Measurements from ENCODE around the gene KBTBD13. TPM values are rescaled to one million over a fixed set of nuclear protein-coding genes. Genes with fewer than 3 reads are reported as not detected.

KBTBD13 gene
- polyA plus RNA-seq, 1 donor (not counting 4 experiments of a cell fraction or from before 2014, with no cell fraction given) = not detected

DNA sequence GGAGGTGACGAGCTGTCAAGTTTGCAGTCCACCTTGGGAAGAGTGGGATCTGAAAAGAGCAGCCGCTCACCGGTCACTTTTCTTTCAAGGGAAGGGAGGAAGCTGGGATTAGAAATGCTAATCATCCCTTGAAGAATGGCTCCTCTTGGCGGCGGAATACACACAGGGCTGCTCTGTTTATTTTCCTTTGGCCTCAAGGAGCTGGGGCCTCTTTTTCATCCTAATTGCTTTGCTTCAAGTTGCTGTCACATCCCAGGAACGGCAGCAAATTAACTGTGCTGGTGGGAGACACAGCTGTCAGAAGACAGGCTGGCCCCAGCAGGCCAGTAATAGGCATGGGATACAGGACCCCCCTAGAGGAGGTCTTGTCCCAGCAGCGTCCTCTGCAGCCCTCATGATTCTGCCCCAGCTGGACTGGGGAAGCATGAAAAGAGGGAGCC lies 6.7 kb downstream of the KBTBD13 start:
- dilution Hi-C loops (cut with MboI; ENCODE audit: extremely low pct_ligation_motif_present, low sequenced_read_pairs) = no loop called here
- no peak for FAIRE-seq
- peaks cover 4% of the 10 kb centered on the region for H3K4me1 ChIP-seq (ENCODE audit: control insufficient read depth, extremely low read depth, insufficient read depth, low read length)

DNA sequence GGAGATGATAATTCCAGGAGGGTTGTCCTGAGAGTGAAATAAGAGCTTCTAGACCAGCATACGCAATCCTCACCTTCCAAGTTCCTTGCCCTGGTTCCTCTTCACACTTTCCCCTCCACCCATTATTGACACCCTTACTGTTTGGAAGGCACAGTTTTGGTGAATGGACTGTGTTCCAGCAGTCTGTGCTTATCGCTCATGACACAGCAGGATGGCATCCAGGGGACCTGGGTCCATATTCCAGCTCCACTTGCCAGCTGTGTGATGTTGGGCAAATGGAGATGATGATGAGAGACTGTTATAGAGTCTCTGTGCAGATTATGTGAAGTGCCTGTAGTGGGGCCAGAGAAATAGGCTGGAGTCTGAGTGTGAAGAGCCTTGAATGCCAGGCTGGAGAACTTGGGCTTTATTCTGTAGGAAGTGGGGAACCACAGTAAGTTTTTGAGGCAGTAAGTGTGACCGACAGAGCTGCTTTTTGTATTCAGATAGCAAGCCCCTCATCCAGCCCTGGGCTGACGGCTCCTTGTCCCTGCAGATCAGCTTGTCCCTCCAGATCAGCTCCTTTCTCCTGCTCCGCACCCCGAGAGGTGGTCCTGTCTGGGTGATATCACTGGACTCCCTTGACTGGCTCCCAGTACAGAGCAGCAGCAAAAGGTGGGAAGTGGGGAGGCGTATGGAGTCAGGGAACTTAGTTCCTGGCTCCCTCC lies 8.1 kb downstream of the KBTBD13 start:
- Histone ChIP-seq H3K9ac (ENCODE audit: control insufficient read depth, extremely low read depth, insufficient read depth, low read length) (no peak overlapping the region), H3K9me1 (ENCODE audit: control insufficient read depth, extremely low read depth, insufficient read depth, low read length) (no peaks in the 10 kb centered on the region), H3K9me3 (ENCODE audit: control insufficient read depth, low read depth, low read length) (no peaks in the 10 kb centered on the region), H3K27ac (ENCODE audit: control insufficient read depth, insufficient read depth, low read length) (no peak overlapping the region), H3K4me2 (ENCODE audit: control insufficient read depth, extremely low read depth, insufficient read depth, low read depth, low read length) (no peak overlapping the region), H3K27me3 (ENCODE audit: control insufficient read depth, extremely low read depth, insufficient read depth, low read length) (peaks cover 12% of the 10 kb centered on the region), H4K20me1 (ENCODE audit: control insufficient read depth, extremely low read depth, insufficient read depth, low read length) (peaks cover 3% of the 10 kb centered on the region), H3K4me1 (ENCODE audit: control insufficient read depth, extremely low read depth, insufficient read depth, low read length) (peaks cover 4% of the 10 kb centered on the region), H2AFZ (ENCODE audit: control insufficient read depth, low read length) (no peak overlapping the region), H3K36me3 (ENCODE audit: control insufficient read depth in 2 of 2, extremely low read depth in 1 of 2, insufficient read depth in 2 of 2, low read length in 2 of 2) (no peaks in the 10 kb centered on the region), H3K4me3 (ENCODE audit: control insufficient read depth in 2 of 3, extremely low read depth in 1 of 3, insufficient read depth in 2 of 3, low read depth in 1 of 3, low read length in 3 of 3) (no peak overlapping the region), H3K79me2 (ENCODE audit: control insufficient read depth, insufficient read depth, low read length) (no peaks in the 10 kb centered on the region)
- DNase-seq (ENCODE audit: low read depth, low spot score) = no peak
- dilution Hi-C loops (cut with MboI; ENCODE audit: extremely low pct_ligation_motif_present, low sequenced_read_pairs) = no loop called here
- TF ChIP-seq EZH2 (IDR thresholded peaks at IDR 0.05; ENCODE audit: low read length) (no peak), CTCF (optimal IDR thresholded peaks at IDR 0.05 in 1 of 3, IDR thresholded peaks at IDR 0.05 in 1 of 3, conservative IDR thresholded peaks at IDR 0.05 in 1 of 3; ENCODE audit: extremely low read depth in 1 of 3, insufficient read depth in 2 of 3, low read length in 3 of 3) (no peak)
- no peak for FAIRE-seq

More for the DNA sequence above, 6.7 kb downstream of the KBTBD13 start:
- Histone ChIP-seq H3K9me3 (ENCODE audit: control insufficient read depth, low read depth, low read length) (no peaks in the 10 kb centered on the region), H2AFZ (ENCODE audit: control insufficient read depth, low read length) (no peak overlapping the region), H3K9me1 (ENCODE audit: control insufficient read depth, extremely low read depth, insufficient read depth, low read length) (no peaks in the 10 kb centered on the region), H4K20me1 (ENCODE audit: control insufficient read depth, extremely low read depth, insufficient read depth, low read length) (peaks cover 3% of the 10 kb centered on the region), H3K4me3 (ENCODE audit: control insufficient read depth in 2 of 3, extremely low read depth in 1 of 3, insufficient read depth in 2 of 3, low read depth in 1 of 3, low read length in 3 of 3) (no peak overlapping the region), H3K79me2 (ENCODE audit: control insufficient read depth, insufficient read depth, low read length) (no peaks in the 10 kb centered on the region), H3K27ac (ENCODE audit: control insufficient read depth, insufficient read depth, low read length) (no peak overlapping the region), H3K36me3 (ENCODE audit: control insufficient read depth in 2 of 2, extremely low read depth in 1 of 2, insufficient read depth in 2 of 2, low read length in 2 of 2) (no peaks in the 10 kb centered on the region), H3K9ac (ENCODE audit: control insufficient read depth, extremely low read depth, insufficient read depth, low read length) (no peak overlapping the region), H3K27me3 (ENCODE audit: control insufficient read depth, extremely low read depth, insufficient read depth, low read length) (peaks cover 20% of the 10 kb centered on the region), H3K4me2 (ENCODE audit: control insufficient read depth, extremely low read depth, insufficient read depth, low read depth, low read length) (no peak overlapping the region)
- no peak for TF ChIP-seq EZH2 (IDR thresholded peaks at IDR 0.05; ENCODE audit: low read length)
- TF ChIP-seq CTCF (optimal IDR thresholded peaks at IDR 0.05 in 1 of 3, IDR thresholded peaks at IDR 0.05 in 1 of 3, conservative IDR thresholded peaks at IDR 0.05 in 1 of 3; ENCODE audit: extremely low read depth in 1 of 3, insufficient read depth in 2 of 3, low read length in 3 of 3) = no peak
- DNase-seq (ENCODE audit: low read depth, low spot score) = no peak

Measured in keratinocyte (primary cell).